Trophoblast cell (in vitro differentiated cells and primary cell): ENCODE results near the gene NKAIN4.
A peak's percentile ranks its signal among the peaks of the same experiment; 100 is the strongest.

ENCODE experiments used
- DNase-seq, 2 donors: peaks; one replicate each; pipeline ENCODE4 v3.0.0-alpha.2; 2016
- H2AFZ ChIP-seq: 2 replicates; pipeline ENCODE4 v1.6.1; 2013; ENCODE audit warnings: low read length, moderate library complexity, mild to moderate bottlenecking; ENCODE audit not compliant: insufficient read depth, poor library complexity
- H2AK5ac ChIP-seq: 2 replicates; pipeline ENCODE4 v1.6.1; 2013; ENCODE audit warnings: mild to moderate bottlenecking, low read length
- H2BK120ac ChIP-seq: 2 replicates; pipeline ENCODE4 v1.6.1; 2013; ENCODE audit warnings: low read length, mild to moderate bottlenecking, moderate library complexity; ENCODE audit not compliant: insufficient read depth, poor library complexity
- H2BK12ac ChIP-seq: 2 replicates; pipeline ENCODE4 v1.6.1; 2013; ENCODE audit warnings: mild to moderate bottlenecking, low read length, moderate library complexity
- H2BK5ac ChIP-seq: 2 replicates; pipeline ENCODE4 v1.6.1; 2013; ENCODE audit warnings: low read length, low read depth, moderate library complexity, mild to moderate bottlenecking; ENCODE audit not compliant: poor library complexity
- H3K14ac ChIP-seq: 2 replicates; pipeline ENCODE4 v1.6.1; 2013; ENCODE audit warnings: mild to moderate bottlenecking, low read length
- H3K18ac ChIP-seq: 2 replicates; pipeline ENCODE4 v1.6.1; 2013; ENCODE audit warnings: mild to moderate bottlenecking, low read length
- H3K23ac ChIP-seq: 2 replicates; pipeline ENCODE4 v1.6.1; 2013; ENCODE audit warnings: low read length
- H3K27ac ChIP-seq: 2 replicates; pipeline ENCODE4 v1.5.1; 2013; ENCODE audit warnings: low read depth, mild to moderate bottlenecking, inconsistent platforms, low read length, moderate library complexity
- H3K27me3 ChIP-seq: 2 replicates; pipeline ENCODE4 v1.6.1; 2013; ENCODE audit warnings: inconsistent platforms, mild to moderate bottlenecking, low read length, moderate library complexity; ENCODE audit not compliant: insufficient read depth
- H3K36me3 ChIP-seq, 2 experiments: 1 replicate in 1 of 2; 2 replicates in 1 of 2; pipeline ENCODE4 v1.6.1; 2013; ENCODE audit warnings: low read length in 2 of 2, mild to moderate bottlenecking in 2 of 2, moderate library complexity in 1 of 2; ENCODE audit not compliant: insufficient read depth in 2 of 2, control insufficient read depth in 1 of 2
- H3K4ac ChIP-seq: 2 replicates; pipeline ENCODE4 v1.6.1; 2013; ENCODE audit warnings: low read depth, mild to moderate bottlenecking, low read length, moderate library complexity
- H3K4me1 ChIP-seq, 2 experiments: 1 replicate in 1 of 2; 2 replicates in 1 of 2; pipeline ENCODE4 v1.6.1; 2013; ENCODE audit warnings: low read length in 2 of 2, mild to moderate bottlenecking in 2 of 2, moderate library complexity in 1 of 2; ENCODE audit not compliant: insufficient read depth in 2 of 2, control insufficient read depth in 1 of 2
- H3K4me2 ChIP-seq: 2 replicates; pipeline ENCODE4 v1.6.1; 2013; ENCODE audit warnings: inconsistent platforms, mild to moderate bottlenecking, low read length, moderate library complexity
- H3K4me3 ChIP-seq: 2 replicates; pipeline ENCODE4 v1.5.1; 2013; ENCODE audit warnings: mild to moderate bottlenecking, low read depth, low read length, inconsistent platforms
- H3K79me1 ChIP-seq: one replicate; pipeline ENCODE4 v1.6.1; 2013; ENCODE audit warnings: low read length
- H3K79me2 ChIP-seq: 2 replicates; pipeline ENCODE4 v1.6.1; 2013; ENCODE audit warnings: low read length, mild to moderate bottlenecking; ENCODE audit not compliant: control insufficient read depth, insufficient read depth, poor library complexity
- H3K9ac ChIP-seq: 2 replicates; pipeline ENCODE4 v1.6.1; 2013; ENCODE audit warnings: mild to moderate bottlenecking, low read length
- H3K9me3 ChIP-seq: 2 replicates; pipeline ENCODE4 v1.6.1; 2013; ENCODE audit warnings: low read depth, mild to moderate bottlenecking, control low read depth, inconsistent platforms, low read length; ENCODE audit not compliant: insufficient read depth
- H4K12ac ChIP-seq: 2 replicates; pipeline ENCODE4 v1.6.1; 2013; ENCODE audit warnings: low read depth, mild to moderate bottlenecking, low read length, moderate library complexity
- H4K8ac ChIP-seq: 2 replicates; pipeline ENCODE4 v1.6.1; 2013; ENCODE audit warnings: low read depth, mild to moderate bottlenecking, low read length, moderate library complexity
- H4K91ac ChIP-seq: one replicate; pipeline ENCODE4 v1.6.1; 2013; ENCODE audit warnings: low read depth, mild to moderate bottlenecking, low read length, moderate library complexity
- WGBS: extraction: QIAGEN DNeasy Blood & Tissue Kit; methylation state at CpG from one replicate; pipeline ENCODE4 v1.1.7; 2013; ENCODE audit warnings: missing lambda C conversion rate; ENCODE audit not compliant: insufficient read length, insufficient coverage; ENCODE audit errors: extremely low coverage; 5-methylcytosine and 5-hydroxymethylcytosine counted together

NKAIN4 gene

GRCh38 chr20:63226042-63226943 is 28.0 kb downstream of the NKAIN4 start:
- WGBS = no CpG with 5 or more reads among the region's 19 CpGs

GRCh38 chr20:63225082-63225454 is 29.2 kb downstream of the NKAIN4 start:
- peak overlapping the region; percentile 54 for H2BK120ac ChIP-seq
- peak overlapping the region; percentile 34 for H2BK12ac ChIP-seq
- no peak overlapping the region for H4K12ac ChIP-seq
- H3K79me1 ChIP-seq = peaks cover 36% of the 10 kb centered on the region
- no peaks in the 10 kb centered on the region for H3K9me3 ChIP-seq
- H3K36me3 ChIP-seq = no peaks in the 10 kb centered on the region
- H3K9ac ChIP-seq = no peak overlapping the region
- H3K4me1 ChIP-seq = peaks cover 42 to 43% of the 10 kb centered on the region in 2 experiments
- H2AK5ac ChIP-seq = peak overlapping the region; percentile 78
- H3K79me2 ChIP-seq = peaks cover 8% of the 10 kb centered on the region
- H3K4me2 ChIP-seq = no peak overlapping the region
- H3K18ac ChIP-seq = peak overlapping the region; percentile 18
- peak overlapping the region; percentile 91 for H4K91ac ChIP-seq
- H3K27ac ChIP-seq = peak overlapping the region; percentile 65
- no peak for DNase-seq
- peak overlapping the region; percentile 8 for H3K4ac ChIP-seq
- no peak overlapping the region for H3K4me3 ChIP-seq
- H2AFZ ChIP-seq = no peak overlapping the region
- peak overlapping the region; percentile 47 for H2BK5ac ChIP-seq
- WGBS = no CpG with 5 or more reads among the region's 7 CpGs
- H3K14ac ChIP-seq = peak overlapping the region; percentile 31
- H3K23ac ChIP-seq = no peak overlapping the region
- peak overlapping the region; percentile 44 for H4K8ac ChIP-seq
- H3K27me3 ChIP-seq = no peaks in the 10 kb centered on the region

More at GRCh38 chr20:63226042-63226943, 28.0 kb downstream of the NKAIN4 start:
- Histone ChIP-seq H3K27ac (peak overlapping the region; percentile 91), H3K23ac (no peak overlapping the region), H3K79me1 (peaks cover 48% of the 10 kb centered on the region), H3K79me2 (peaks cover 12% of the 10 kb centered on the region), H3K27me3 (no peaks in the 10 kb centered on the region), H4K8ac (peak overlapping the region; percentile 74), H2BK120ac (peak overlapping the region; percentile 92), H3K36me3 (no peaks in the 10 kb centered on the region), H3K9me3 (no peaks in the 10 kb centered on the region), H3K4me3 (no peak overlapping the region), H3K4me2 (peak overlapping the region; percentile 36), H3K14ac (peak overlapping the region; percentile 95), H3K18ac (peak overlapping the region; percentile 77), H4K12ac (peak overlapping the region; percentile 73), H2AFZ (peak overlapping the region; percentile 27), H2BK5ac (peak overlapping the region; percentile 73), H3K4me1 (peaks cover 54 to 55% of the 10 kb centered on the region in 2 experiments), H2BK12ac (peak overlapping the region; percentile 98), H2AK5ac (peak overlapping the region; percentile 90), H3K9ac (no peak overlapping the region), H3K4ac (peak overlapping the region; percentile 85), H4K91ac (peak overlapping the region; percentile 95)
- peak; percentile 57 to 75 for DNase-seq

GRCh38 chr20:63224412-63225081 is 29.7 kb downstream of the NKAIN4 start:
- peak overlapping the region; percentile 47 for H2BK5ac ChIP-seq
- no peak overlapping the region for H3K4me3 ChIP-seq
- H4K8ac ChIP-seq = peak overlapping the region; percentile 44
- H3K14ac ChIP-seq = peak overlapping the region; percentile 31
- peak overlapping the region; percentile 78 for H2AK5ac ChIP-seq
- H2BK120ac ChIP-seq = peak overlapping the region; percentile 65
- no peaks in the 10 kb centered on the region for H3K9me3 ChIP-seq
- DNase-seq = peak; percentile 81 to 86
- H2AFZ ChIP-seq = no peak overlapping the region
- peaks cover 8% of the 10 kb centered on the region for H3K79me2 ChIP-seq
- H3K4ac ChIP-seq = peak overlapping the region; percentile 8
- peak overlapping the region; percentile 91 for H4K91ac ChIP-seq
- peaks cover 39 to 41% of the 10 kb centered on the region in 2 experiments for H3K4me1 ChIP-seq
- no peak overlapping the region for H3K4me2 ChIP-seq
- no peaks in the 10 kb centered on the region for H3K27me3 ChIP-seq
- H2BK12ac ChIP-seq = peak overlapping the region; percentile 34
- no peak overlapping the region for H3K23ac ChIP-seq
- no peak overlapping the region for H4K12ac ChIP-seq
- H3K18ac ChIP-seq = peak overlapping the region; percentile 18
- H3K36me3 ChIP-seq = no peaks in the 10 kb centered on the region
- WGBS = no CpG with 5 or more reads among the region's 16 CpGs
- peaks cover 33% of the 10 kb centered on the region for H3K79me1 ChIP-seq
- no peak overlapping the region for H3K9ac ChIP-seq
- H3K27ac ChIP-seq = peak overlapping the region; percentile 79

GRCh38 chr20:63223826-63224207 is 30.4 kb downstream of the NKAIN4 start:
- H3K18ac ChIP-seq = peak overlapping the region; percentile 66
- no peak overlapping the region for H3K9ac ChIP-seq
- no peak overlapping the region for H3K4me3 ChIP-seq
- WGBS = no CpG with 5 or more reads among the region's 6 CpGs
- H2AK5ac ChIP-seq = peak overlapping the region; percentile 49
- H4K12ac ChIP-seq = no peak overlapping the region
- H3K14ac ChIP-seq = peak overlapping the region; percentile 82
- peak overlapping the region; percentile 16 for H2BK12ac ChIP-seq
- no peaks in the 10 kb centered on the region for H3K9me3 ChIP-seq
- H2BK5ac ChIP-seq = peak overlapping the region; percentile 23
- peak overlapping the region; percentile 68 for H4K91ac ChIP-seq
- no peak for DNase-seq
- H3K79me1 ChIP-seq = peaks cover 26% of the 10 kb centered on the region
- peak overlapping the region; percentile 32 for H4K8ac ChIP-seq
- no peaks in the 10 kb centered on the region for H3K27me3 ChIP-seq
- H3K4me1 ChIP-seq = peaks cover 31 to 34% of the 10 kb centered on the region in 2 experiments
- no peak overlapping the region for H2AFZ ChIP-seq
- H3K4me2 ChIP-seq = no peak overlapping the region
- H3K79me2 ChIP-seq = peaks cover 3% of the 10 kb centered on the region
- no peak overlapping the region for H3K23ac ChIP-seq
- H2BK120ac ChIP-seq = peak overlapping the region; percentile 65
- peak overlapping the region; percentile 79 for H3K27ac ChIP-seq
- peak overlapping the region; percentile 21 for H3K4ac ChIP-seq
- H3K36me3 ChIP-seq = no peaks in the 10 kb centered on the region
